Loucy (cell line): Measurements from ENCODE around the gene PSPH.
"Not testable (repeated sequence)": the region's sequence is repeated elsewhere in the genome, so short reads cannot be mapped to it uniquely, and the experiment has no call there.

Experiments used
- EZH2phosphoT487 ChIP-seq: fragments of 200-600 bp; IDR thresholded peaks from 2 replicates; pipeline ENCODE4 v1.6.1; 2018; ENCODE audit warnings: antibody characterized with exemption, mild to moderate bottlenecking, moderate library complexity, borderline replicate concordance
- TF ChIP-seq, protein P1 (sequence below): fragments of 200-600 bp; sonication (generic); conservative IDR thresholded peaks from 2 replicates; pipeline ENCODE4 v1.5.1; 2014; ENCODE audit warnings: mild to moderate bottlenecking, antibody characterized with exemption, low read length

DNA sequence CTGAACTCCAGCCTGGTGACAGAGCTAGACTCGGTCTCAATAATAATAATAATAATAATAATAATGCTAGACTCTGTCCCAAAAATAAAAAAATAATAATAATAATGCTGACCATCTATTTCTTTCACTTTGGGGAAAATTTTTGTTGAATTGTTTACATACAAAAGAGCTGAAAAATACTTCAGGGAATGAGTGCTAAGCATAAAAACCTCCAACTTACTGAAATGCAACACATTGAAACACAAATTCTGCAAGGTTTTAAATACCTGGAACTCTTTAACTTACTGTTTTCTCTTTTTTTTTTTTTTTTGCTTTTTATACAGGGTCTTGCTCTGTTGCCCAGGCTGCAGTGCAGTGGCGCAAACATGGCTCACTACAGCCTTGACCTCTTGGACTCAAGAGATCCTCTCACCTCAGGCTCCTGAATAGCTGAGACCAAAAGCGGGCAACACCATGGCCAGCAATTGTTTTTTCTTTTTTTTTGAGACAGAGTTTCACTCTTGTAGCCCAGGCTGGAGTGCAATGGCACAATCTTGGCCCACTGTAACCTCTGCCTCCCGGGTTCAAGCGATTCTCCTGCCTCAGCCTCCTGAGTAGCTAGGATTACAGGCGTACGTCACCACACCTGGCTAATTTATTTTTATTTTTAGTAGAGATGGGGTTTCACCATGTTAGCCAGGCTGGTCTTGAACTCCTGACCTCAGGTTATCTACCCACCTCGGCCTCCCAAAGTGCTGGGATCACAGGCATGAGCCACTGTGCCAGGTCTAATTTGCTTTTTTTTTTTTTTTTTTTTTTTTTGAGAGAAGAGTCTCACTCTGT lies 47.2 kb upstream of the PSPH start:
- TF ChIP-seq, protein P1, sequence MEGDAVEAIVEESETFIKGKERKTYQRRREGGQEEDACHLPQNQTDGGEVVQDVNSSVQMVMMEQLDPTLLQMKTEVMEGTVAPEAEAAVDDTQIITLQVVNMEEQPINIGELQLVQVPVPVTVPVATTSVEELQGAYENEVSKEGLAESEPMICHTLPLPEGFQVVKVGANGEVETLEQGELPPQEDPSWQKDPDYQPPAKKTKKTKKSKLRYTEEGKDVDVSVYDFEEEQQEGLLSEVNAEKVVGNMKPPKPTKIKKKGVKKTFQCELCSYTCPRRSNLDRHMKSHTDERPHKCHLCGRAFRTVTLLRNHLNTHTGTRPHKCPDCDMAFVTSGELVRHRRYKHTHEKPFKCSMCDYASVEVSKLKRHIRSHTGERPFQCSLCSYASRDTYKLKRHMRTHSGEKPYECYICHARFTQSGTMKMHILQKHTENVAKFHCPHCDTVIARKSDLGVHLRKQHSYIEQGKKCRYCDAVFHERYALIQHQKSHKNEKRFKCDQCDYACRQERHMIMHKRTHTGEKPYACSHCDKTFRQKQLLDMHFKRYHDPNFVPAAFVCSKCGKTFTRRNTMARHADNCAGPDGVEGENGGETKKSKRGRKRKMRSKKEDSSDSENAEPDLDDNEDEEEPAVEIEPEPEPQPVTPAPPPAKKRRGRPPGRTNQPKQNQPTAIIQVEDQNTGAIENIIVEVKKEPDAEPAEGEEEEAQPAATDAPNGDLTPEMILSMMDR: not testable (repeated sequence)
- TF ChIP-seq EZH2phosphoT487: not testable (repeated sequence)
